Left lung (tissue), 10 donors: ENCODE results near the gene HSD17B1. TPM values are rescaled to one million over a fixed set of nuclear protein-coding genes. Genes with fewer than 3 reads are reported as not detected.
"Not testable (repeated sequence)": the region's sequence is repeated elsewhere in the genome, so short reads cannot be mapped to it uniquely, and the experiment has no call there.

Source experiments
- ATAC-seq: fragments of 200-7000 bp; cut with Tn5 transposase; one replicate; pipeline ENCODE4 v1.9.1; 2020; ENCODE audit warnings: moderate library complexity
- DNase-seq, 4 donors: peaks; one replicate each; pipeline ENCODE4 v3.0.0-alpha.2; 2013 to 2020
- H3K27ac ChIP-seq, 2 donors: fragments of 200-600 bp; sonication (generic) in 1 of 2; one replicate each; pipeline versions ENCODE4 v1.5.0 to v1.8.0; 2020 to 2021
- H3K27me3 ChIP-seq, 2 donors: fragments of 200-600 bp; sonication (generic) in 1 of 2; one replicate each; pipeline versions ENCODE4 v1.5.0 to v1.8.0; 2020 to 2021
- H3K36me3 ChIP-seq, 2 donors: fragments of 200-600 bp; sonication (generic) in 1 of 2; one replicate each; pipeline versions ENCODE4 v1.5.0 to v1.8.0; 2020 to 2021
- H3K4me1 ChIP-seq, 2 donors: fragments of 200-600 bp; one replicate each; pipeline ENCODE4 v1.8.0; 2021
- H3K4me3 ChIP-seq, 2 donors: fragments of 200-600 bp; sonication (generic) in 1 of 2; one replicate each; pipeline versions ENCODE4 v1.5.0 to v1.8.0; 2020 to 2021; ENCODE audit warnings: mild to moderate bottlenecking in 1 of 2
- H3K9me3 ChIP-seq, 2 donors: fragments of 200-600 bp; sonication (generic) in 1 of 2; one replicate each; pipeline versions ENCODE4 v1.5.0 to v1.8.0; 2020 to 2021
- CTCF ChIP-seq, 2 donors: fragments of 200-600 bp; sonication (generic) in 1 of 2; IDR thresholded peaks; one replicate each; pipeline versions ENCODE4 v1.5.0 to v1.8.0; 2021; ENCODE audit warnings: antibody characterized with exemption in 2 of 2
- intact Hi-C, 2 donors: fragments of 100-400 bp; cut with DNase I; formaldehyde crosslinking; loops; one replicate each; pipeline versions ENCODE4 v1.11.2 to v1.14.2; 2022
- polyA plus RNA-seq, 6 donors: library from polyadenylated mRNA; unstranded; fragments of 120-200 nt; gene quantifications; one replicate each; pipeline ENCODE4 v1.2.1, GENCODE V29; 2013; ENCODE audit not compliant: insufficient read length in 6 of 6
- total RNA-seq, 2 donors: library from RNA; stranded (reverse); fragmentation: NEBNext Ultra II Directional; extraction: Animal tissue kit (Norgen Biotek cat#: 25700); gene quantifications; one replicate each; pipeline ENCODE4 v1.2.1, GENCODE V29; 2021
- donor health status: DM: no; HTN: yes; CAD: no.
- donor health status: DM: no; HTN: no; CAD: no.

HSD17B1 gene
- total and polyA plus RNA-seq, 8 donors: 1.2 to 5.8 (median 4.2) TPM

GRCh38 chr17:42553866-42554249 is 1.1 kb downstream of the HSD17B1 start:
- Histone ChIP-seq H3K27me3 (peaks cover 0 to 5% of the 10 kb centered on the region in 2 donors), H3K27ac (peak overlapping the region; percentile 75 to 90), H3K36me3 (no peaks in the 10 kb centered on the region), H3K4me1 (peaks cover 16 to 23% of the 10 kb centered on the region in 2 donors), H3K9me3 (no peaks in the 10 kb centered on the region), H3K4me3 (peak overlapping the region; percentile 73 to 88)
- peak; percentile 45 for ATAC-seq
- peak in 1 of 4 donors; percentile 81 for DNase-seq
- no peak for TF ChIP-seq CTCF (IDR thresholded peaks at IDR 0.05)
- intact Hi-C loops: no loop called here

- ATAC-seq: peak; percentile 95
- Histone ChIP-seq H3K36me3 (no peaks in the 10 kb centered on the region), H3K4me3 (peak overlapping the region; percentile 73 to 88), H3K9me3 (no peaks in the 10 kb centered on the region), H3K27me3 (no peaks in the 10 kb centered on the region), H3K27ac (peak overlapping the region; percentile 75 to 90), H3K4me1 (peaks cover 16 to 20% of the 10 kb centered on the region in 2 donors)
- intact Hi-C loops: no loop called here
- TF ChIP-seq CTCF (IDR thresholded peaks at IDR 0.05): no peak
- DNase-seq: peak; percentile 83 to 97 (median 91)
These were observed 1.8 kb downstream of the HSD17B1 start for GRCh38 chr17:42554250-42555121.

GRCh38 chr17:42555122-42555622 is 2.4 kb downstream of the HSD17B1 start:
- Histone ChIP-seq H3K4me3 (peak overlapping the region; percentile 73 to 88), H3K9me3 (no peaks in the 10 kb centered on the region), H3K4me1 (peaks cover 16 to 20% of the 10 kb centered on the region in 2 donors), H3K36me3 (no peaks in the 10 kb centered on the region), H3K27me3 (no peaks in the 10 kb centered on the region), H3K27ac (peak overlapping the region; percentile 75 to 90)
- no peak for DNase-seq
- intact Hi-C loops: no loop called here
- TF ChIP-seq CTCF (IDR thresholded peaks at IDR 0.05): no peak
- ATAC-seq: no peak

- intact Hi-C loops, H3K36me3 ChIP-seq, H3K9me3 ChIP-seq, ATAC-seq, DNase-seq, H3K4me3 ChIP-seq, H3K27me3 ChIP-seq, H3K27ac ChIP-seq: not testable (repeated sequence)
- H3K4me1 ChIP-seq: peaks cover 16 to 21% of the 10 kb centered on the region in 2 donors
These were observed 3.4 kb downstream of the HSD17B1 start for GRCh38 chr17:42555961-42556617.

GRCh38 chr17:42559075-42559474 is 6.4 kb downstream of the HSD17B1 start:
- Histone ChIP-seq H3K27me3 (no peaks in the 10 kb centered on the region), H3K36me3 (peaks cover 0 to under 1% of the 10 kb centered on the region in 2 donors), H3K9me3 (no peaks in the 10 kb centered on the region), H3K4me1 (peaks cover 22 to 33% of the 10 kb centered on the region in 2 donors), H3K4me3 (no peak overlapping the region), H3K27ac (peak overlapping the region; percentile 35 to 39)
- ATAC-seq: peak; percentile 40
- DNase-seq: peak in 1 of 4 donors; percentile 72
- intact Hi-C loops: no loop called here
- TF ChIP-seq CTCF (IDR thresholded peaks at IDR 0.05): no peak
